ENCODE measurements around the gene MTMR2.

The MTMR2 gene

GRCh38 chr11:95805869-95806268 lies 118.0 kb downstream of the MTMR2 start:
- DNase-seq: no peak

DNA sequence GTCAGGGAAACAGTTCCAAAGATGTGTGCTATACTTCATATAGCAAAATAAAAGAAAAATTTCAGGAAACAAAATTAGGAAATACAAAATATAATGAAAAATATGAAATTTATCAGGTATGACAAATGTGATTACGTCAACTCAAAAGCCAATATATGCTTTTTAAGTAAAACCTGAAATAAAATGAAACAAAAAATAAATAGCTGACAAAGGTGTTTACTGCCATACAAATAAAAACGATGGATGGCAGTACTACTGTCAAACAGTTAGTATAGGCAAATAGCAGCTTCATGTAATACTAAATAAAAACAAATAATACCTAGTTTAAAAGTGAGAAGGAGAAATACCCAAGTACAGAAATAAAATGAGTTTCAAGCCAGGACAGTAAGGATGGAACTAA lies 119.9 kb downstream of the MTMR2 start:
- DNase-seq: no peak

DNA sequence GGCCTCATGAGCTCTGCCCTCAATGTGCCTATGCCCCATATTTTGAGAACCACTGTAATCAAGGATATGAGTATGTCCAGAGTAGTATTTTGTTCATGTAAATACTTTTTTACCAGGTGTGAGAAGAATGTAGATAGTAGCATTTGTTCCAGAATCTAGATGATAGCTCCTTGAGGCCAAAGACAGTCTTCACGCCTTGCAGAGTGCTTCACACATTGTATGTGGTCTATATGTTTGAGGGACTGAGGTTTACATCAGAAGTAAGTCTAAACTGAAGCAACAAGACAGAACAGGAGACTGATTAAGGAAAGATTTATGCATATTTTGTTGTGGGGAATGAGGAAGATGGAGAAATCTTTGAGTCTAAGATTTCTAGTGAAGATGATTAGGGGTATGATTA lies 121.1 kb downstream of the MTMR2 start:
- no peak for DNase-seq

DNA sequence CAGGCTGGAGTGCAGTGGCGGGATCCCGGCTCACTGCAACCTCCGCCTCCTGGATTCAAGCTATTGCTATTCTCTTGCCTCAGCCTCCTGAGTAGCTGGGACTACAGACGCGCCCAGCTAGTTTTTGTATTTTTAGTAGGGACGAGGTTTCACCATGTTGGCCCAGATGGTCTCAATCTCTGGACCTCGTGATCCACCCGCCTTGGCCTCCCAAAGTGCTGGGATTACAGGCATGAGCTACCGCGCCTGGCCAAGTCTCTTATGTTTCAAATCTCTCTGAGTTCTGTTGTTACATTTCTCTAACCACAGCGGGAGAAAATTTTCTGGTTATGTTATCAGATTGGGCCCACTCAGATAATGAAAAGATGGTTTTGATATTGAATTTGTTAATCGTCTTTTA lies 123.5 kb downstream of the MTMR2 start:
- DNase-seq: no peak

DNA sequence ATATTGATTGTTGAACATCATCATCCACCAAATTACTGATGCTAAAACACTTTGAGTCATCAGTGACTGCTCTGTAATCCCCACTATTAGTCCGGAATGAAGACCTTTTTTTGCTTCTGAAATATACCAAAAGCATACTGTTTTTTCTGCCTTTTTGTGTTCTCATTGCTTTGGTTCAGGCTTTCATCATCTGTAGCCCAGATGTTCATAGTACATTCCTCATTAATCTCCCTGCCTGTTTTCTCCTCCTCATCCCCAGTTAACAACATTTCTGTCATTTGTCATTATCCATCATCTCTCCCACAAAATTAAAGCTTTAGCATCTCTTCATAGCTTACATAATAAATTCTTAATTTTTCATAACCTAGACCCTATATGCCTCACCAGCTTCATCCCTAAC lies 124.4 kb downstream of the MTMR2 start:
- no peak for DNase-seq

- no peak for DNase-seq
These were observed 127.4 kb downstream of the MTMR2 start for GRCh38 chr11:95796501-95796900.

- DNase-seq: no peak
These were observed 128.1 kb downstream of the MTMR2 start for GRCh38 chr11:95795627-95796295.

- DNase-seq: no peak
These were observed 129.8 kb downstream of the MTMR2 start for GRCh38 chr11:95794086-95794485.

DNA sequence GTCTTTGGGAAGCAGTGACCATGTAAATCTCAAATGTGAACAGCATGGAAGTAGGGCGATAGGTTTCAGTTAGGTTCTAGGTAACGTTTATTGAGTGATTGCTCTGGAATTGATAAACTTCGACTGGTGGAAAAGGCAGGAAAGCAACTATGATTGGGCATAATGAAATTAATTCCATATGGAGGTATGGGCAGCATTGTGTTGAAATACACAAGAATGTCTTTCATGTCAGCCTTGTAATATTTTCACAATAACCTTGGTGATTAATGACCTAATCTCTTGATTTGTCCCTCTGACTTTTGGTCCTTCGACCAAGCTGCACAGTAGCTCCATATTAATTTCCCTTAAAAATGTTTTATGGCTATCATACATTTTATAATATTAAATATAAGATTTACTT lies 130.8 kb downstream of the MTMR2 start:
- no peak for DNase-seq

DNA sequence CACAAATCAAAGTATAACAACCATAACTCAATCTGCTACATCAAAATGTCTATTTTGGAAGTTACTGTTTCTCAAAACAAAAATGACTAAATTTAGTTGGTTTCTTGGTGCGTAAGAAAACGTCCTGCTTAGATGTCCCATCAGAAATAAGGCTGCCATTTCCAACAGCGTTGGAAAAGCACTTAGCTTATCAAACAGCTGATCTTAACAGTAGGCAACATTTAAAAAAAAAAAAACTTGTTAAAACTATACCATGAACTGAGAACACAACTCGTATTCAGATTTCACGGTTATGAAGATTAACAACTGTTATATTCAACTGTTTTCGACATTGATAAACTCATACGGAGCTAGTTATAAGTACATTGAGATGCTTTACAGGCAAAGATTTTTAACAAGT lies 131.2 kb downstream of the MTMR2 start:
- no peak for DNase-seq

DNA sequence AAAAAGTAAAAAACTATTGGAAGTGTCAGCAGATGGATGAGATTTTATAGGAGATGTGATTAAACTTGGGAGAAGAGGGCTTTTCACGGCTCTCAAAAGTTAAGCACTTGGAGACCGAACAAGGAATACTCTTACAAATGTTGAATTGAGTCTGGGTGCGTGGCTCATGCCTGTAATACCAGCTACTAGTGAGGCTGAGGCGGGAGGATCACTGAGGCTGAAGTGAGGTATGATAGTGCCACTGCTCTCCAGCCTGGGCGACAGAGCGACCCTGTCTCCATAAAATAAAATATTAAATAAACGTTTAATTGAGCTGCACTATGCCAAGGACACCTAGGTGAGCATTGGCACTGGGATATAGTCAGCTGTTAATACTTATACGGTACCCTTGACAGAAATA lies 131.7 kb downstream of the MTMR2 start:
- no peak for DNase-seq

GRCh38 chr11:95791709-95792033 lies 132.2 kb downstream of the MTMR2 start:
- no peak for DNase-seq

- peak; percentile 82 for DNase-seq
These were observed 132.8 kb downstream of the MTMR2 start for GRCh38 chr11:95790933-95791708.

DNA sequence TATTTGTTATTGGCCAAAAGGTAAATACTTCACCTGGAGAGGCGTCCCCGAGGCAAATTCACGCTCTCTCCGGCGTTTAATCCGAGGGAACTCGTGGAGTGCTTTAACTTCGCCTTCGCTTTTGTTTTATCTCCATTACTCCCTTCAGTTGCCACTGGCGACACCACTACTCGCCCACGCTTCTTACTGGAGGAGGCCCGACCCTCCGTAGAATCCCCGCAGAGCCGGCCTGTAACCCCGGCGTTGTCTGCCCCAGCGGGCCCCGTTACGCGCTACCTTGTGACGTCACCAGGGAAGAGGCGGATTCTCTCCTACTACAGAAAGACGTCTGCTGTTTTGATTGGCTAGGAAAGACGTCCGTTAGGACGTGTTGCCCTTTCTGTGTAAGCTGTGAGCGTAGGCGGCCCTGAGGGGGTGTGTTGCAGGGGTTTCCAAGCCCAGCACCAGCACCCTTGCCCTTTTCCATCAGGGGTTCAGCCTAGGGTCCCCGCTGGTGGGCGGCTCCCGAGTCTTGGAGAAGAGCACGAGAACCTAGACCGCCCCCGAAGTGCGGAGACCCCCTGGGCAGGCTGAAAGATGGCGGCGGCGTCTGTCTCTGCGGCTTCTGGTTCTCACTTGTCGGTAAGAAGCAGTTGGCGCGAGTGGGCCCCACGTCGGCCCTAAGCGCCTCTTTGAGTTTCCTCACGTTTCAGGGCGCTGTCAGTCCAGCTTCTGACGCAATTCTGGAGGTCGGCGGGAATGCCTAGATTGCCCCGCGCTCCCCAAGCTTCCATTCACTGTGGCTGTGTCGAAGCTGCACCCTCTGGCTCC lies 133.6 kb downstream of the MTMR2 start, which contains the start of gene CEP57:
Gene CEP57, plus strand, starts transcription at position 376 of the 810 bp plus-strand sequence. Its CDS starts 201 bp downstream, at position 577.
- peak; percentile 97 for DNase-seq

DNA sequence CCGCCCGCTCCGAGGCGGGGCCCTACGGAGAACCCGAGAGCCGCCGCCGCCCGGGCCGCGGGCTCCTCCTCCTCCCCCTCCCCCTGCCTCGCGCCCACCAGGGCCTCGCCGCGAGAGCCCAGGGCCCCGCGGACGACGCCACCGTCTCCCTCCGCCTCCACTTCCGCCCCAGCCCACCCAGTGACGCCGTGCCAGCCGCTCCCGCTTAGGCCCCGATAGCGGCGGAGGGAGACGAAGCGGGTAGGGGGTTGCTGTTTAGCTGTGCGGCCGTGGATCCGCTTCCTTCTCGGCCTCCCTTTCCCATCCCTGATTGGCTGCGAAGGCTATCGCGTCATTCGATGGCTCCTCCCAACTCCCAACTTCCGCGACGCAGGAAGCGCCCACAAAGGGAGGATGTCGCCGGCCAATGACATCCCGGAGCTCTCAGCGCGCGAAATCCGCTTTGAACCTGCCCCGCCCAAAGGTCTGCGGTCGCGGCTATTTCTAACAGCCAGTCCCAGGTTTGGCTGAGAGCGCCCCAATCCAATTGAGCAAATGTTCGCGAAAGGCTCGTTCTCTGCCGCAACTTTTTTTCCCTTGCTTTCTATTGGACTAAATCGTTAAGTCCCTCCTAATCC lies 134.3 kb downstream of the MTMR2 start, which contains the start of gene FAM76B:
Gene FAM76B, minus strand, starts transcription at position 277 of the 617 bp plus-strand sequence. CDS start 304 bp downstream, outside the sequence.
- peak; percentile 98 for DNase-seq

- DNase-seq: peak; percentile 32
These were observed 134.9 kb downstream of the MTMR2 start for GRCh38 chr11:95788921-95789505.
